GM12874 (cell line): ENCODE measurements around the gene DAAM2.

Source experiments
- TF ChIP-seq, protein P1 (sequence below): IDR thresholded peaks from 2 replicates; pipeline ENCODE4 v1.5.1; 2011; ENCODE audit warnings: low read depth, mild to moderate bottlenecking, control low read depth, low read length, moderate library complexity; ENCODE audit not compliant: insufficient read depth

Gene DAAM2

DNA sequence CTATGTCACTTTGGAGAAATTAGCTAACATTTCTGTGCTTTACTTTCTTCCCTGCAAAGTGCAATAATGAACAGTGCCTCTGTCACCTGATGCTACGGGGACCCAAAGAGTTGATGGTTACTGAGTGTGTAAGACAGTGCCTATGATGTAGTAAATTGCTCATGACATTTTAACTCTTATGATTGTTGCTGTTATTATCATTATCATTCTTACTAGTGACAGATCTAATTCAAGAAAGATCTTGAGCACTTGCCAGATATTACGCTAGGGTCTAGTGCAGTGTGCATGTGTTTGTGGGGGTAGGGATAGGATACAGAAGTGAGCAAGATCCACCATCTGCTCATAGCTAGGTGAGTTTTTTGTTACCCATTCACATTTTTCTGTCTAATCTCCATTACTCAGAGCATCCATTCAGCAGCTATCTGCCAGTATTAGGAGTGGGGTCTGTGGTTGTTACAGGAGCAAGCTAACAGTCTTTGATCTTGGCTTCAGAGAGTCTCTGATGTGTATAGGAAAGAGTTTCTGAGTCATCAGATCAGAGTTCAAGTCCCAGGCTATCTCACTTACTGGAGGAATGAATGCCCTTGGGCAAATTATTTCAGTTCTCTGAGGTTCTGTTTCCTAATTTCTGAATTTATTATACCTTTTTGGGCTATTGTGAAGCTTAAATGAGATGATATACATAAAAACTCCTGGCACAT lies 33.1 kb upstream of the DAAM2 start:
- TF ChIP-seq, protein P1, sequence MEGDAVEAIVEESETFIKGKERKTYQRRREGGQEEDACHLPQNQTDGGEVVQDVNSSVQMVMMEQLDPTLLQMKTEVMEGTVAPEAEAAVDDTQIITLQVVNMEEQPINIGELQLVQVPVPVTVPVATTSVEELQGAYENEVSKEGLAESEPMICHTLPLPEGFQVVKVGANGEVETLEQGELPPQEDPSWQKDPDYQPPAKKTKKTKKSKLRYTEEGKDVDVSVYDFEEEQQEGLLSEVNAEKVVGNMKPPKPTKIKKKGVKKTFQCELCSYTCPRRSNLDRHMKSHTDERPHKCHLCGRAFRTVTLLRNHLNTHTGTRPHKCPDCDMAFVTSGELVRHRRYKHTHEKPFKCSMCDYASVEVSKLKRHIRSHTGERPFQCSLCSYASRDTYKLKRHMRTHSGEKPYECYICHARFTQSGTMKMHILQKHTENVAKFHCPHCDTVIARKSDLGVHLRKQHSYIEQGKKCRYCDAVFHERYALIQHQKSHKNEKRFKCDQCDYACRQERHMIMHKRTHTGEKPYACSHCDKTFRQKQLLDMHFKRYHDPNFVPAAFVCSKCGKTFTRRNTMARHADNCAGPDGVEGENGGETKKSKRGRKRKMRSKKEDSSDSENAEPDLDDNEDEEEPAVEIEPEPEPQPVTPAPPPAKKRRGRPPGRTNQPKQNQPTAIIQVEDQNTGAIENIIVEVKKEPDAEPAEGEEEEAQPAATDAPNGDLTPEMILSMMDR = no peak

DNA sequence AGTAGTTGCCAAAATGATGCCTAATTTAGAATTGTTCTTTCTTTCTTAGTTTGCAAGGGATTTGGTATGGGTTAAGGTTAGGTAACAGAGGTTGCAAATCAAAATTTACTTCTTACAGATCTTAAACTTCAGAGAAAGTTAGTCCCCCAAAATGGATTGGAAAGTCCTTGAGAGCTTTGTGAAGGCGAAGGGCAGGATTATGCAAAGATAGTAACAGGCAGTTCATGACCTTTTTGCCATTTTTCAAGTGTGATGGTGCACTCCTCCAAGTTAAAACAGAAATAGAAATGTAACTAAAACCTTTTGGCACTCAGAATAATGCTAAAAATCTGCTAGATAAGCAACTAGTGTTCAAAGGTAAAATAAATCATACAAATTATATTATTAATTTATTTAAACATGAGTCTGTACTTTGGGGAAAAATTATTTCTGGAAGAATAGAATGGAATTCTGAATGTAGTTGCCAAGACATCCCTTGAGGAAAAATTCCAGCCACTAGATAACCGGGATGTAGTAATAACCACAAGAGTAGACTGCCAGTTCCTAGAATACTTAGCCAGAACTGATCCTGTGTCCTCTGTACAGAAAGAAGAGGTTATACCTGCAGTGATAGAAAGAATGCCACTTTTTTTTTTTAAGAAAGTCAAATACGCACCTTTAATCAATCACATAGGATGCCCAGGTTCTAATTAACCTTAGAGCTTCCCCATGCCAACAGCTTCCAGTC lies 31.8 kb upstream of the DAAM2 start:
- TF ChIP-seq, protein P1 = no peak

GRCh38 chr6:39765508-39766065 lies 26.6 kb upstream of the DAAM2 start:
- TF ChIP-seq, protein P1 = no peak

- TF ChIP-seq, protein P1 = no peak
Observed at GRCh38 chr6:39769012-39769411, 23.2 kb upstream of the DAAM2 start.

DNA sequence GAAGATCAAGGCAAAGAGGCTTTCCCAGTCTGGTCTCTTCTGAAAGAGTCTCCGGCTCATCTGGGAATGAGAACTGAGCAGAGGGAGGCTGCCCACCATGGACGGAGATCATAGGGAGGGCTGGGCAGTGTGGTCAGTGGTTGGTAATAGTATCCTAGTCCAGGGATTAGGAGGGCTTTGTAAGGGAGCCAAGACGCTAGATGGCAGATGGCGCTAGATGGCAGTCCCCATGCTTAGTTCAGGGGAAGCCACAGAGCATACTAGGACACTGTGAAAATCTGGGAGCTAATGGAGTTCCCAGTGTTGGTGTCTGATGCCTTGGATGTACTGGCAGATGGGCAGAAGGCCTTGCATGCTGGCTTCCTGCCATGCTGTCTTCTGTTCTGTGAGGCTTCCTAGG lies 21.7 kb upstream of the DAAM2 start:
- TF ChIP-seq, protein P1 = no peak

- TF ChIP-seq, protein P1 = no peak
Observed at GRCh38 chr6:39772559-39773273, 19.5 kb upstream of the DAAM2 start.

- TF ChIP-seq, protein P1 = no peak
Observed at GRCh38 chr6:39773782-39774181, 18.4 kb upstream of the DAAM2 start.
